ENCODE data around the gene SART1.

- TF ChIP-seq POLR2A (IDR thresholded peaks at IDR 0.05; ENCODE audit: low read length) (no peak), GATA1 (IDR thresholded peaks at IDR 0.05; ENCODE audit: low read depth, low read length) (no peak)
Measured at GRCh38 chr11:65944191-65944590, 17.3 kb upstream of the SART1 start.
